ENCODE measurements around the gene UBL4B. TPM values are rescaled to one million over a fixed set of nuclear protein-coding genes. Genes with fewer than 3 reads are reported as not detected.

UBL4B gene
- total RNA-seq, 1 experiment from 2014 or later: not detected

- DNase-seq (ENCODE audit: low read depth): no peak
These were observed 1.3 kb downstream of the UBL4B start for GRCh38 chr1:110113551-110113950.

GRCh38 chr1:110114173-110114572, 1.9 kb downstream of the UBL4B start:
- DNase-seq (ENCODE audit: low read depth): no peak

GRCh38 chr1:110114784-110115183, 2.5 kb downstream of the UBL4B start:
- no peak for DNase-seq (ENCODE audit: low read depth)

GRCh38 chr1:110118636-110119396, 6.6 kb downstream of the UBL4B start:
- no peak for DNase-seq (ENCODE audit: low read depth)

GRCh38 chr1:110119843-110120242, 7.6 kb downstream of the UBL4B start:
- DNase-seq (ENCODE audit: low read depth): no peak

GRCh38 chr1:110120960-110121561, 8.8 kb downstream of the UBL4B start:
- no peak for DNase-seq (ENCODE audit: low read depth)

GRCh38 chr1:110123224-110123623, 11.0 kb downstream of the UBL4B start:
- DNase-seq (ENCODE audit: low read depth): no peak

GRCh38 chr1:110125810-110126209, 13.6 kb downstream of the UBL4B start:
- no peak for DNase-seq (ENCODE audit: low read depth)

GRCh38 chr1:110130113-110130591, 17.9 kb downstream of the UBL4B start:
- no peak for DNase-seq (ENCODE audit: low read depth)

- DNase-seq (ENCODE audit: low read depth): no peak
These were observed 18.7 kb downstream of the UBL4B start for GRCh38 chr1:110130989-110131388.

- no peak for DNase-seq (ENCODE audit: low read depth)
These were observed 20.4 kb downstream of the UBL4B start for GRCh38 chr1:110132682-110133081.

- no peak for DNase-seq (ENCODE audit: low read depth)
These were observed 21.2 kb downstream of the UBL4B start for GRCh38 chr1:110133436-110133835.

- DNase-seq (ENCODE audit: low read depth): no peak
These were observed 21.9 kb downstream of the UBL4B start for GRCh38 chr1:110134050-110134595.

- no peak for DNase-seq (ENCODE audit: low read depth)
These were observed 23.0 kb downstream of the UBL4B start for GRCh38 chr1:110135246-110135645.

GRCh38 chr1:110135666-110136065, 23.4 kb downstream of the UBL4B start:
- no peak for DNase-seq (ENCODE audit: low read depth)

- peak; percentile 29 for DNase-seq (ENCODE audit: low read depth)
These were observed 24.7 kb downstream of the UBL4B start for GRCh38 chr1:110136911-110137310.

GRCh38 chr1:110138956-110139355, 26.7 kb downstream of the UBL4B start:
- DNase-seq (ENCODE audit: low read depth): no peak

GRCh38 chr1:110144366-110144765, 32.1 kb downstream of the UBL4B start:
- DNase-seq (ENCODE audit: low read depth): no peak

GRCh38 chr1:110148961-110149360, 36.7 kb downstream of the UBL4B start:
- no peak for DNase-seq (ENCODE audit: low read depth)

- DNase-seq (ENCODE audit: low read depth): peak; percentile 36
These were observed 38.3 kb downstream of the UBL4B start, which contains the start of gene SLC6A17 for GRCh38 chr1:110150330-110151174. TSS of gene SLC6A17 (plus strand) at chr1:110150494. CDS start at chr1:110166930, 16,436 bp downstream.

- no peak for DNase-seq (ENCODE audit: low read depth)
These were observed 39.0 kb downstream of the UBL4B start for GRCh38 chr1:110151175-110151669.

Data from M059J (cell line).